GM18511 (cell line): Measurements from ENCODE around the gene SPTBN4.
"Not testable (repeated sequence)": the region's sequence is repeated elsewhere in the genome, so short reads cannot be mapped to it uniquely, and the experiment has no call there.

ENCODE experiments used
- ATAC-seq: cut with Tn5 transposase; IDR thresholded peaks from one replicate; pipeline ENCODE4 v1.9.1; 2021; ENCODE audit warnings: mild to moderate bottlenecking, moderate library complexity; ENCODE audit not compliant: unreplicated experiment

SPTBN4 gene

DNA sequence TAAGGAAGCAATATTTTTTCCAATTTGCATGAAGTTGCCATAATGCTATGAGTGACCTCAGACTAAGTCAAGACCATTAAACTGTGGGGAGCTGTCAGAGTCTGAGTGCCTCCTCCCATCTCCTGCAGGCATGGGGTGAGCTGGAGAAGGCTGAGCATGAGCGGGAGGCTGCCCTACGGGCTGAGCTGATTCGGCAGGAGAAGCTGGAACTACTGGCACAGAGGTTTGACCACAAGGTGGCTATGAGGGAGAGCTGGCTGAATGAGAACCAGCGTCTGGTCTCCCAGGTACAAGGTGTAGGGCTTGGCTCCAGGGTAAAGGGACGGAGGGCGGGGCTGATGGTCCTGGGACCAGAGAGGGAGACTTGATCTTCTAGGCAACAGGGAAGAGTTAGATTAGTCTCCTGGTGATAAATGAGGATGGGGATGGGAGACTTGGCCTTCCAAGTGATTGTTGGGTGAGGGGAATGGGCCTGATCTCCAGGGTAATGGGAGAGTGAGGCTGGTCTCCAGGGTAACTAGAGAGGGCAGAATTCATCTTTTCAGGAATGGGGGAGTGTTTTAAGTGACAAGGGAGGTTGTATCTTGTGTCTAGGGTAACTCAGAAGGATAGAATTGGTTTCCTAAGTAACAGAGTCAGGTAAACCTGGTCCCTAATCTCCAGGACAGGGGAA lies 36.0 kb downstream of the SPTBN4 start:
- no peak for ATAC-seq

GRCh38 chr19:40503320-40503695 lies 36.5 kb downstream of the SPTBN4 start:
- no peak for ATAC-seq

- ATAC-seq: no peak
These were observed 39.3 kb downstream of the SPTBN4 start for GRCh38 chr19:40506099-40506498.

- no peak for ATAC-seq
These were observed 41.1 kb downstream of the SPTBN4 start for GRCh38 chr19:40507892-40508291.

GRCh38 chr19:40508739-40509260 lies 42.0 kb downstream of the SPTBN4 start:
- no peak for ATAC-seq

- ATAC-seq: no peak
These were observed 43.8 kb downstream of the SPTBN4 start for GRCh38 chr19:40510526-40511115.

DNA sequence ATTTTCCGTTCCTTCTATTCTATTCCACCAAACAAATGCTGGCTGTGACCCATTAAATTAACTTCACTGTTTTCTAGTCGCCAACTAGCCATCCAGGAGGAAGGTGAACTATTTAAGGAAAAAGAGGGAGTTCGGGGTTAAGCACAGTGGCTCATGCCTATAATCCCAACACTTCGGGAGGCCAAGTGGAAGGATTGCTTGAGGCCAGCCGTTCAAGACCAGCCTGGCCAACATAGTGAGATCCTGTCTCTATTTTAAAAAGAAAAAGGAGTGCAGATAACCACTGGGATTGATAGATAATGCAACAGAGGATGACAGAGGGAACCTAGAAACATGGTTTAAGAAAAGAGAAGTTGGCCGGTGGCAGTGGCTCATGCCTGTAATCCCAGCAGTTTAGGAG lies 44.7 kb downstream of the SPTBN4 start:
- no peak for ATAC-seq

GRCh38 chr19:40512110-40512472 lies 45.3 kb downstream of the SPTBN4 start:
- ATAC-seq: no peak

GRCh38 chr19:40512473-40513344 lies 45.9 kb downstream of the SPTBN4 start:
- no peak for ATAC-seq

GRCh38 chr19:40513345-40513678 lies 46.5 kb downstream of the SPTBN4 start:
- ATAC-seq: no peak

DNA sequence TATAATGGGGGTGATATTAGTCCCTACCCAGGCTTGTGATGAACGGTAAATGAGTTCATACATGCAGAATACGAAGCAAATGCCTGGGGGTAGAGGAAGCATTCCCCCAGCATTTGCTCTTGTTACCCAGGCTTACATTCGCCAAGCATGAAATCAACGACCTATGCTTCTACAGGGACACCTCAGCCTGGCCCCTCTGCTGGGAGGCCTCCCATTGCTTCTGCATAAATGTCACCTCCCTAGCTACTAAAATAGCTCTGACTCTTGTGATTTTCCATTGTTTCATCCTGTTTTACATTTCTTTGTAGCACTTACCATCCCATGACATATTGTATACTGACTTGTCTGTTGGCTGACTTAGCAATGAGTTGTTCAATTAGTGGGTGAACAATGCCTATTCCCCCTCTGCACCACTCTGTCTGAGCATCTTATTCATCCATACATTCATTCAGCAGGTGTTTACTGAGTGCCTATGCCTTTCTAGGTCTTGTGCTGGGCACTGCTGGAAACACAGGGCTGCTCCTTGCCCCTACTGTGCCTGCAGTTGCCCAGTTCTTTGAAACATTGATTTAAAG lies 47.0 kb downstream of the SPTBN4 start:
- ATAC-seq: no peak

- no peak for ATAC-seq
These were observed 50.4 kb downstream of the SPTBN4 start for GRCh38 chr19:40517248-40517647.

DNA sequence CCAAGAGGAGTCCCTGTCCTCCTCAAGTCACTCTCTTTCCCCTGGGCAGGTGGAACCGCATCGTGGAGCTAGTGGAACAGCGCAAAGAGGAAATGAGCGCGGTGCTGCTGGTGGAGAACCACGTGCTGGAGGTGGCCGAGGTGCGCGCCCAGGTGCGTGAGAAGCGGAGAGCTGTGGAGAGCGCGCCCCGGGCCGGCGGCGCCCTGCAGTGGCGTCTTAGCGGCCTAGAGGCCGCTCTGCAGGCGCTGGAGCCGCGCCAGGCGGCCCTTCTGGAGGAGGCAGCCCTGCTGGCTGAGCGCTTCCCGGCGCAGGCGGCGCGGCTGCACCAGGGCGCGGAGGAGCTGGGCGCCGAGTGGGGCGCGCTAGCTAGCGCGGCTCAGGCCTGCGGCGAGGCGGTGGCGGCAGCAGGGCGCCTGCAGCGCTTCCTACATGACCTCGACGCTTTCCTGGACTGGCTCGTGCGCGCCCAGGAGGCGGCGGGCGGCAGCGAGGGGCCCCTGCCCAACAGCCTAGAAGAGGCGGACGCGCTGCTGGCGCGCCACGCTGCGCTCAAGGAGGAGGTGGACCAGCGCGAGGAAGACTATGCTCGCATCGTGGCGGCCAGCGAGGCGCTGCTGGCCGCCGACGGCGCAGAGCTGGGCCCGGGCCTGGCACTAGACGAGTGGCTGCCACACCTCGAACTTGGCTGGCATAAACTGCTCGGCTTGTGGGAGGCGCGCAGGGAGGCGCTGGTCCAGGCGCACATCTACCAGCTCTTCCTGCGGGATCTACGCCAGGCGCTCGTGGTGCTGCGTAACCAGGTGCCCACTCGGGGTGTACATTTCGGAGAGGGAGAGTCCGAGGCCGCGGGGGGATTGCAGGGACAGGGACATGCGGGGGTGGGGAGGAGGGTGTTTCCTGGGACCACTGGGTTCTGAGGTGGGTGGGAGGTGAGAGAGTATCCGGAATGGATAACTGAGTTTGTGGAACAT lies 52.8 kb downstream of the SPTBN4 start:
- no peak for ATAC-seq

DNA sequence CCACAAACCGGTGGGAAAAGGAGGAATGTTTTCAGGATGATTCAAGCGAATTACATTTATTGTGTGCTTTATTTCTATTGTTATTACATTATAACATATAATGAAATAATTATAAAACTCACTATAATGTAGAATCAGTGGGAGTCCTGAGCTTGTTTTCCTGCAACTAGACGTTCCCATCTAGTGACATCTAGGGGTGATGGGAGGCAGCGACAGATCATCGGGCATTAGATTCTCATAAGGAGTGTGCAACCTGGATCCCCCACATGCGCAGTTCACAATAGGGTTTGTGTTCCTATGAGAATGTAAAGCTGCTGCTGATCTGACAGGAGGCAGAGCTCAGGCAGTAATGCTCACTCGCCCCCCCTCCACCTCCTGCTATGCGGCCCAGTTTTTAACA lies 54.5 kb downstream of the SPTBN4 start:
- ATAC-seq: no peak

GRCh38 chr19:40521900-40522299 lies 55.1 kb downstream of the SPTBN4 start:
- not testable (repeated sequence) for ATAC-seq

DNA sequence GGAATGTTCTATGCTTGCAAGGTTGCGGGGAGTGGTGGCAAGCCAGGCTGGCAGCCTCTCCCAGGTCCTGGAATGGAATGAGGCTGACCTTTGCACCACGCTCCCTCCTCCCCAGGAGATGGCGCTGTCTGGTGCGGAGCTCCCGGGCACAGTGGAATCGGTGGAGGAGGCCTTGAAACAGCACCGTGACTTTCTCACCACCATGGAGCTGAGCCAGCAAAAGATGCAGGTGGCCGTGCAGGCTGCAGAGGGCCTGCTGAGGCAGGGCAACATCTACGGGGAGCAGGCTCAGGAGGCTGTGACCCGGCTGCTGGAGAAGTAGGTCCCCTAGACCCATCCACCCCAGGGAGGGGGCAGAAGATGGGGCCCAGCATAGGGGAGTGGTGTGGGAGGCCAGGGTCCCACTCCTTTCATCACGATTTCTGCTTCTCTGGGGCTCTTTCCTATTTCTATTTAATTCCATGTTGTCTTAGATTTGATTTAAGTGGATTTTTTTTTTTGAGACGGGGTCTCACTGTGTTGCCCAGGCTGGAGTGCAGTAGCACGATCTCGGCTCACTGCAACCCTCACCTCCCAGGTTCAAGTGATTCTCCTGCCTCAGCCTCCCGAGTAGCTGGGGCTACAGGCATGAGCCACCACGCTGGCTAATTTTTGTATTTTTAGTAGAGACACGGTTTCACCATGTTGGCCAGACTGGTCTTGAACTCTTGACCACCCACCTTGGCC lies 56.7 kb downstream of the SPTBN4 start:
- ATAC-seq: no peak

DNA sequence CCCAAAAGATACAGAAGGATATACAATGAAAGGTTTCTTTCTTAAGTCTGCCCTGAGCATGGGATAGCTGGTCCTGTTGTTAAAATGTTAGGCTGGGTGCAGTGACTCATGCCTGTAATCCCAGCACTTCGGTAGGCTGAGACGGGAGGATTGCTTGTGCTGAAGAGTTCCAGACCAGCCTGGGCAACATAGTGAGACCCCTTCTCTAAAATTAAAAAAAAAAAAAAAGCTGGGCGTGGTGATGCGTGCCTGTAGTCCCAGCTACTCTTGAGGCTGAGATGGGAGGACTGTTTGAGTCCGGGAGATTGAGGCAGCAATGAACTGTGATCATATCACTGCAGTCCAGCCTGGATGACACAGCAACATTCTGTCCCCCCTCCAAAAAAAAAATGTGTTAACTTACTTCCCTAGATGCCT lies 57.3 kb downstream of the SPTBN4 start:
- ATAC-seq: no peak

DNA sequence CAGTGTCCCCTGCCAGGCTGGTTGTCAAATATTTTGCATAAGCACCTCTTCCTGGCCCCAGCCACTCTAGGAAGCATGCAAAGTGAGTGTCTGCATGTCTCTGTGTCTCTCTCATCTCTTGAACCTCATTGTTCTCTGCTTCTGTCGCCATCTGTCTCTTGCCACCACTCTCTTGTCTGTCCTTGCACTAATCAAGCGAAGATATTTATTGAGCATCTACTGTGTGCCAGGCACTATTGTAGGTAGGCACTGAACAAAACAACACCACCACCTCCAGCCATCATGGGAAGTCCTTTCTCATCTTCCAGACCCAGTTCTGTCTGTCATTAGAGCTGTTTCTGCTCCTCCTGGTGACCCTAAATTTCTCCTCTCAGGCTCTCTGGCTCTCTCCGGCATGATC lies 57.9 kb downstream of the SPTBN4 start:
- no peak for ATAC-seq

GRCh38 chr19:40525234-40526051 lies 58.6 kb downstream of the SPTBN4 start:
- ATAC-seq: no peak
